DND-41 (cell line): ENCODE data around the gene MT4.

ENCODE experiments used
- CTCF ChIP-seq: IDR thresholded peaks from 2 replicates; pipeline ENCODE4 v1.5.1; 2012; ENCODE audit warnings: borderline replicate concordance, low read length, moderate library complexity, mild to moderate bottlenecking; ENCODE audit not compliant: poor library complexity, severe bottlenecking; ENCODE audit errors: extremely low read depth
- EZH2 ChIP-seq: IDR thresholded peaks from 3 replicates; pipeline ENCODE4 v1.6.1; 2012; ENCODE audit warnings: borderline replicate concordance, low read depth, mild to moderate bottlenecking, moderate library complexity, low read length, inconsistent platforms; ENCODE audit not compliant: severe bottlenecking

- no peak for TF ChIP-seq CTCF
- TF ChIP-seq EZH2: no peak
Measured at GRCh38 chr16:56549161-56549560, 15.7 kb upstream of the MT4 start.
